ENCODE results near the gene HIF1A.

Gene HIF1A

GRCh38 chr14:61659582-61659981 lies 35.7 kb upstream of the HIF1A start:
- no peak overlapping the region for H3K4me3 ChIP-seq (ENCODE audit: low read length)
- no peaks in the 10 kb centered on the region for H3K36me3 ChIP-seq (ENCODE audit: control insufficient read depth, insufficient read depth, low read length)
- H3K27me3 ChIP-seq (ENCODE audit: control insufficient read depth, insufficient read depth, low read length): no peaks in the 10 kb centered on the region
- no peak overlapping the region for H3K9ac ChIP-seq (ENCODE audit: low read length)
- H3K4me1 ChIP-seq (ENCODE audit: control insufficient read depth, insufficient read depth, low read length): peaks cover 16% of the 10 kb centered on the region
- H3K9me3 ChIP-seq (ENCODE audit: control insufficient read depth, low read length): no peaks in the 10 kb centered on the region

GRCh38 chr14:61661471-61662400 lies 33.6 kb upstream of the HIF1A start:
- Histone ChIP-seq H3K36me3 (ENCODE audit: control insufficient read depth, insufficient read depth, low read length) (no peaks in the 10 kb centered on the region), H3K9ac (ENCODE audit: low read length) (no peak overlapping the region), H3K4me3 (ENCODE audit: low read length) (no peak overlapping the region), H3K4me1 (ENCODE audit: control insufficient read depth, insufficient read depth, low read length) (peaks cover 16% of the 10 kb centered on the region), H3K9me3 (ENCODE audit: control insufficient read depth, low read length) (no peaks in the 10 kb centered on the region), H3K27me3 (ENCODE audit: control insufficient read depth, insufficient read depth, low read length) (no peaks in the 10 kb centered on the region)

- no peak overlapping the region for H3K9ac ChIP-seq (ENCODE audit: low read length)
Measured at GRCh38 chr14:61662437-61663311, 32.6 kb upstream of the HIF1A start.

GRCh38 chr14:61663312-61663979 lies 31.9 kb upstream of the HIF1A start:
- Histone ChIP-seq H3K36me3 (ENCODE audit: control insufficient read depth, insufficient read depth, low read length) (no peaks in the 10 kb centered on the region), H3K4me3 (ENCODE audit: low read length) (no peak overlapping the region), H3K4me1 (ENCODE audit: control insufficient read depth, insufficient read depth, low read length) (peaks cover 31% of the 10 kb centered on the region), H3K27me3 (ENCODE audit: control insufficient read depth, insufficient read depth, low read length) (no peaks in the 10 kb centered on the region), H3K9me3 (ENCODE audit: control insufficient read depth, low read length) (no peaks in the 10 kb centered on the region), H3K9ac (ENCODE audit: low read length) (no peak overlapping the region)

More at GRCh38 chr14:61662437-61663311, 32.6 kb upstream of the HIF1A start:
- Histone ChIP-seq H3K4me1 (ENCODE audit: control insufficient read depth, insufficient read depth, low read length) (peaks cover 23% of the 10 kb centered on the region), H3K36me3 (ENCODE audit: control insufficient read depth, insufficient read depth, low read length) (no peaks in the 10 kb centered on the region), H3K27me3 (ENCODE audit: control insufficient read depth, insufficient read depth, low read length) (no peaks in the 10 kb centered on the region), H3K9me3 (ENCODE audit: control insufficient read depth, low read length) (no peaks in the 10 kb centered on the region), H3K4me3 (ENCODE audit: low read length) (no peak overlapping the region)

DNA sequence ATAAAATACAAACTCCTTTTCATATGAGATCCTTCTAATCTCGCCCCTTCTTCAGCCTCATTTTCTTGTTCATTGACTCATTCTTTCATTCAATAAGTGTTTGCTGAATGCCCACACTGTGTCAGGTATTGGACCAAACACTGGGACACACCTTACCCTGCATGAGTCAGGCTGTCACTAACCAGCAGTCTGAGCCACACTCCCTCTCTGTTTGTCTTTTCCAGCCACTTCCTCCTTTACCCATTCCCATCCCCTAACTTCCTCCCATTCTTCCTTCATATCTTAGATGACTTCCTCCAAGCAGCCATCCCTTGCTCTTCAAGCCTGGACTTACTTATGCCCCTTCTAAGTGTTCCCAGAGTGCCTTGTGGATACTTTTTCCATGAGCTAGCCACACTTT lies 27.0 kb upstream of the HIF1A start:
- Histone ChIP-seq H3K36me3 (ENCODE audit: control insufficient read depth, insufficient read depth, low read length) (no peaks in the 10 kb centered on the region), H3K4me3 (ENCODE audit: low read length) (no peak overlapping the region), H3K4me1 (ENCODE audit: control insufficient read depth, insufficient read depth, low read length) (peaks cover 18% of the 10 kb centered on the region), H3K27me3 (ENCODE audit: control insufficient read depth, insufficient read depth, low read length) (no peaks in the 10 kb centered on the region), H3K9ac (ENCODE audit: low read length) (no peak overlapping the region), H3K9me3 (ENCODE audit: control insufficient read depth, low read length) (no peaks in the 10 kb centered on the region)

GRCh38 chr14:61670576-61670975 lies 24.7 kb upstream of the HIF1A start:
- no peaks in the 10 kb centered on the region for H3K27me3 ChIP-seq (ENCODE audit: control insufficient read depth, insufficient read depth, low read length)
- peaks cover 18% of the 10 kb centered on the region for H3K4me1 ChIP-seq (ENCODE audit: control insufficient read depth, insufficient read depth, low read length)
- no peaks in the 10 kb centered on the region for H3K36me3 ChIP-seq (ENCODE audit: control insufficient read depth, insufficient read depth, low read length)
- no peak overlapping the region for H3K4me3 ChIP-seq (ENCODE audit: low read length)
- no peak overlapping the region for H3K9ac ChIP-seq (ENCODE audit: low read length)
- no peaks in the 10 kb centered on the region for H3K9me3 ChIP-seq (ENCODE audit: control insufficient read depth, low read length)

DNA sequence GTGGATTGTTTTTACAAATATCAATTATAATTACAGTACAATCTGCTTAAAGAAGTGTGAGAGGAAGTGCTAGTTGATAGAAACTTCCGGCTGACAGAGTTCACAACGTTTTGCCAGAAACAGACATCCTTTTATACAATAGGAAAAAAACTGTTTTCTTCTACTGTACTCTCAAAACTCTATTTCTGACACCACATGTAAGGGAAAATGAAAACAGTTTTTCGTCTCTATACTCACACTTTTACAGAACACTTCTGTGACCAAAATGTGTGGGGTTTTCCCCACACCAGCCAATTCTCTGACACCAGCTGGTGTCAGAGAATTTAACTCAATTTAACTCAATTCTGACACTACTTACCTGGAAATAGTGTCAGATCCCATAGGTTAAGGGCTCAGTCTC lies 24.2 kb upstream of the HIF1A start:
- Histone ChIP-seq H3K27me3 (ENCODE audit: control insufficient read depth, insufficient read depth, low read length) (no peaks in the 10 kb centered on the region), H3K4me3 (ENCODE audit: low read length) (no peak overlapping the region), H3K36me3 (ENCODE audit: control insufficient read depth, insufficient read depth, low read length) (no peaks in the 10 kb centered on the region), H3K9ac (ENCODE audit: low read length) (no peak overlapping the region), H3K4me1 (ENCODE audit: control insufficient read depth, insufficient read depth, low read length) (peaks cover 18% of the 10 kb centered on the region), H3K9me3 (ENCODE audit: control insufficient read depth, low read length) (no peaks in the 10 kb centered on the region)

- Histone ChIP-seq H3K4me1 (ENCODE audit: control insufficient read depth, insufficient read depth, low read length) (peaks cover 10% of the 10 kb centered on the region), H3K4me3 (ENCODE audit: low read length) (no peak overlapping the region), H3K36me3 (ENCODE audit: control insufficient read depth, insufficient read depth, low read length) (no peaks in the 10 kb centered on the region), H3K9me3 (ENCODE audit: control insufficient read depth, low read length) (no peaks in the 10 kb centered on the region), H3K27me3 (ENCODE audit: control insufficient read depth, insufficient read depth, low read length) (no peaks in the 10 kb centered on the region), H3K9ac (ENCODE audit: low read length) (no peak overlapping the region)
Measured at GRCh38 chr14:61672796-61673195, 22.5 kb upstream of the HIF1A start.

GRCh38 chr14:61673305-61673704 lies 22.0 kb upstream of the HIF1A start:
- H3K4me1 ChIP-seq (ENCODE audit: control insufficient read depth, insufficient read depth, low read length): peaks cover 5% of the 10 kb centered on the region

DNA sequence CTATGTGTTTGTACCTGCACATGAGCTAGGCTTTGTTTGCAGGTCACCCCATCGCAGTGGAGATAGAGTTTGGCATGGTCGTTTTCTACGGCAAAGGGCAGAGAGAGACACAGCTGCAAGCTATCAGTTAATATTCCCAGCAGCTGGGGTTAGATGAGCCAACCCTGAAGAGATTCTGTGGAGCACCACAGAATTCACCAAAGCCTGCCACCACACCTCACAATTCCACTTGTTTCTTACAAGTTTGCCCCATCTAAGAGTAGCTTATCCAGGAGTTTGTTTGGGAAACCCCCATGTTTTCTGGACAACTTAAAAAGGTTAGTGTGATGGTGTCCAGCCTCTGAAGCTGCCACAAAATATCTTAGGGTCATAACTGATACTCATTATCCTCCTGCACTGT lies 20.0 kb upstream of the HIF1A start:
- no peaks in the 10 kb centered on the region for H3K4me1 ChIP-seq (ENCODE audit: control insufficient read depth, insufficient read depth, low read length)
- H3K4me3 ChIP-seq (ENCODE audit: low read length): no peak overlapping the region
- H3K9me3 ChIP-seq (ENCODE audit: control insufficient read depth, low read length): no peaks in the 10 kb centered on the region
- no peaks in the 10 kb centered on the region for H3K27me3 ChIP-seq (ENCODE audit: control insufficient read depth, insufficient read depth, low read length)
- H3K9ac ChIP-seq (ENCODE audit: low read length): no peak overlapping the region
- no peaks in the 10 kb centered on the region for H3K36me3 ChIP-seq (ENCODE audit: control insufficient read depth, insufficient read depth, low read length)

More at GRCh38 chr14:61673305-61673704, 22.0 kb upstream of the HIF1A start:
- Histone ChIP-seq H3K36me3 (ENCODE audit: control insufficient read depth, insufficient read depth, low read length) (no peaks in the 10 kb centered on the region), H3K9ac (ENCODE audit: low read length) (no peak overlapping the region), H3K9me3 (ENCODE audit: control insufficient read depth, low read length) (no peaks in the 10 kb centered on the region), H3K4me3 (ENCODE audit: low read length) (no peak overlapping the region), H3K27me3 (ENCODE audit: control insufficient read depth, insufficient read depth, low read length) (no peaks in the 10 kb centered on the region)

- Histone ChIP-seq H3K27me3 (ENCODE audit: control insufficient read depth, insufficient read depth, low read length) (no peaks in the 10 kb centered on the region), H3K9ac (ENCODE audit: low read length) (no peak overlapping the region), H3K4me3 (ENCODE audit: low read length) (no peak overlapping the region), H3K36me3 (ENCODE audit: control insufficient read depth, insufficient read depth, low read length) (no peaks in the 10 kb centered on the region), H3K4me1 (ENCODE audit: control insufficient read depth, insufficient read depth, low read length) (no peaks in the 10 kb centered on the region), H3K9me3 (ENCODE audit: control insufficient read depth, low read length) (no peaks in the 10 kb centered on the region)
Measured at GRCh38 chr14:61677479-61677878, 17.8 kb upstream of the HIF1A start.

All from mucosa of stomach (tissue), 1 donor.